OCI-LY1 (cell line): ENCODE results near the gene ATF5.

Source experiments
- EZH2 ChIP-seq: fragments of 200-600 bp; sonication (generic), shearing (Covaris generic); IDR thresholded peaks from 2 replicates; pipeline ENCODE4 v1.8.0; 2017; ENCODE audit warnings: borderline replicate concordance, mixed run types, mild to moderate bottlenecking, antibody characterized with exemption, low read length, moderate library complexity, mixed read lengths
- TF ChIP-seq, protein P1 (sequence below): fragments of 200-600 bp; sonication (generic), shearing (Covaris generic); IDR thresholded peaks from 2 replicates; pipeline ENCODE4 v1.5.1; 2017; ENCODE audit warnings: mild to moderate bottlenecking, antibody characterized with exemption, low read length, moderate library complexity, mixed read lengths

DNA sequence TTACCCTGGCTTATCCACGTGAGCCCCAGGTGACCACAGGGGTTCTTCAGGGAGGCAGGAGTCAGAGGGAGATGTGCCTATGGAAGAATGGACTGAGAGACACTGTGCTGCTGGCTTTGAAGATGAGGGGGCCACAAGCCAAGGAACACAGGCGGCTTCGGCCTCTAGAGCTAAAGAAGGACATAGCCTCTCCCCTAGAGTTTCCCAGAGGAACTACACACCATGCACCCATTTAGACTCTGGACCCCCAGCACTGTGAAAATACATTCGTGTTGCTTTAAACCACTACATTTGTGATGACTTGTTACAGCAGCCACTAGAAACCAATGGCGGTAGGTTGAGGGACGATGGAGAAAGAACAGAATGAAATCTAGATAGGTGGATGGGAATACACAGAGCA lies 13.7 kb upstream of the ATF5 start:
- TF ChIP-seq, protein P1, sequence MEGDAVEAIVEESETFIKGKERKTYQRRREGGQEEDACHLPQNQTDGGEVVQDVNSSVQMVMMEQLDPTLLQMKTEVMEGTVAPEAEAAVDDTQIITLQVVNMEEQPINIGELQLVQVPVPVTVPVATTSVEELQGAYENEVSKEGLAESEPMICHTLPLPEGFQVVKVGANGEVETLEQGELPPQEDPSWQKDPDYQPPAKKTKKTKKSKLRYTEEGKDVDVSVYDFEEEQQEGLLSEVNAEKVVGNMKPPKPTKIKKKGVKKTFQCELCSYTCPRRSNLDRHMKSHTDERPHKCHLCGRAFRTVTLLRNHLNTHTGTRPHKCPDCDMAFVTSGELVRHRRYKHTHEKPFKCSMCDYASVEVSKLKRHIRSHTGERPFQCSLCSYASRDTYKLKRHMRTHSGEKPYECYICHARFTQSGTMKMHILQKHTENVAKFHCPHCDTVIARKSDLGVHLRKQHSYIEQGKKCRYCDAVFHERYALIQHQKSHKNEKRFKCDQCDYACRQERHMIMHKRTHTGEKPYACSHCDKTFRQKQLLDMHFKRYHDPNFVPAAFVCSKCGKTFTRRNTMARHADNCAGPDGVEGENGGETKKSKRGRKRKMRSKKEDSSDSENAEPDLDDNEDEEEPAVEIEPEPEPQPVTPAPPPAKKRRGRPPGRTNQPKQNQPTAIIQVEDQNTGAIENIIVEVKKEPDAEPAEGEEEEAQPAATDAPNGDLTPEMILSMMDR: peak; percentile 20; the same call in 1 of the 2 replicates
- TF ChIP-seq EZH2: no peak
